RCC 7860 (cell line): ENCODE measurements around the gene GLDN.
"Not testable (repeated sequence)": the region's sequence is repeated elsewhere in the genome, so short reads cannot be mapped to it uniquely, and the experiment has no call there.

Experiments used
- DNase-seq: peaks from one replicate; pipeline ENCODE4 v3.0.0-alpha.2; 2015; ENCODE audit warnings: low spot score
- FAIRE-seq: peaks from 2 replicates; lab custom pipeline; 2012; peaks lifted over from hg19 to GRCh38; lab: Jason Lieb, UNC

The GLDN gene

DNA sequence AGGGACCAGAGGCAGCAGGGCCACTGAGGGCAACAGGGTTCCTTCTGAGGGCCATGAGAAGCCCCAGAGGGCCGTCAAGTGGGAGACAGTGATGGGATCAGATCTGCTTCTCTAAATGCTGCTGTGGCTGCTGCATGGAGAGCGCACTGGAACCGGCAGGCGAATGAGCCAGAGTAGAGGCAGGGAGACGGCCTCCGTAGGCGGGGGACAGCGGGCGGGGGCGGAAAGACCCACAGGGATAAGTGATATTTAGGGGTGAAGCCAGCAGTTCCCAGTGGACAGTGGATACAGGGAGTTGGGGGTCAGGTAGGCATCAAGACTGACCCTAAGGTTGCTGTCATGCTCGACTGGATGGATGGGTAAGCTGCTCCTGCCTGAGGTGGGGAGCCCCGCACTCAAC, 45.0 kb downstream of the GLDN start:
- FAIRE-seq: no peak
- no peak for DNase-seq

DNA sequence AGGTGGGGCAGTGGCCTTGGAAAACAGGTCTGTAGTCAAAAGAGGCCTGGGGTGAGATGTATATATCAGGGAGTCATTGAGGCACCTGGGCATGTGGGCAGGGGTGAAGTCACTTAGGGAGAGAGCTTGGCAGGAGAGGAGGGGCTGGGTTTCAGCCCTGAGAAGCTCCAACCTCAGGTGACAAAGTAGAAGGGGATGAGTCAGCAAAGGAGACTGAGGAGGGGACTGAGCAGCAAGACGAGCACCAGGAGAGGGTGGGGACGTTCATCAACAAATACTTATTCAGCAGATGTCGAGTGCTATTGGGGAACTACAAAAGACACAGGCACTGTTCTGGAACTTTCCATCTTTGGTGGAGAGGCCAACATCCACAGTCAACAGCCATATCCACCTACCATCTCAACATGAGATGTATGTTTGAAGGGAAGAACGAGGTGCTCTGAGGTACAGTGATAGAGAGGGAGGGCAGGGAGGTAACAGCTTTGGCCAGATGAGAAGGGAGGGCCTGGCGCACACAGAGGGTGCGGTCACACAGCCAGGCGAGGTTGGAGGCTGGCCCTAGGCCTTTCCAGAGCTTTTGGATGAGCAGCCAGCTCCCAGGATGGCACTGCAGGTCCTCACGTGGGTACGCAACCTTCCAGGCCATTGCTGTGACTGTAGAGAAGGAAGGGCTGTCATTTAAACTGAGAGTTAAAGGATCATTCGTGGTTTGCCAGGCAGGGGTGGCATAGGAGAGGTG, 45.7 kb downstream of the GLDN start:
- DNase-seq: no peak
- no peak for FAIRE-seq

DNA sequence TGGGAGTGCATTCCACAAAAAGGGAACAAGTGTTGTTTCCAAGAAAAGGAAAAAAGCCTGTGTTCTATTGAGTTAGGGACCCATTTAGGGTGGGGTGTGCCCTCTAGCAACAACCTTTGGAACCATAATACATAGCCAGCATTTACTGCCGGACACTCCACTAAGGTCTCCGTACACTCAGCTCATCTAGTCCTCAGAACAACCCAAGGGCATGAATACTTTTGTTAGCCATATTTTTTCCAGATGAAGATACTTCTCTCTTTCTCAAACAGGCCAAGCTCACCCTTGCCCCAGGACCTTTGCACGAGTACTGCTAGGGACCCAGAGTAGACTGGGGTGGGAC, 46.2 kb downstream of the GLDN start:
- FAIRE-seq (no peak), DNase-seq (no peak)

DNA sequence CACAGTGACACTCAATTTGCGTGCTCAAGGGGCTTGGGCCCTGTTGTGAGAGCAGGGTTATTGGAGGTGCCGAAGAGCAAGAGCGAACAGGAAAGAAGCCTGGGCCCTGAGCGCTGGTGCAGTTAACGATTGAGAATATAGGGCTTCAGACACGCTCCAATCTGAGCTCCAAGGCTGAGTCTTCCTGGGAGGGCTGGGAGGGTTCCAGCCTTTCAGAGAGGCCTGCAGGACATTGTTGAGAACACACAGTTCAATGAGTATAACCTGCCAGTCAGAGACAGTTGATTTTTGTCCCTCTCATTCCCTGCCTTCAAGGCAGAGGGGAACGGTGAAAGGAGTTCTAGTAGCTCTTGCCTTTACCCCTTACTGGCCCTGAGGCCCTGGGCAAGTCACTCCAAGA, 47.3 kb downstream of the GLDN start:
- DNase-seq (no peak), FAIRE-seq (no peak)

DNA sequence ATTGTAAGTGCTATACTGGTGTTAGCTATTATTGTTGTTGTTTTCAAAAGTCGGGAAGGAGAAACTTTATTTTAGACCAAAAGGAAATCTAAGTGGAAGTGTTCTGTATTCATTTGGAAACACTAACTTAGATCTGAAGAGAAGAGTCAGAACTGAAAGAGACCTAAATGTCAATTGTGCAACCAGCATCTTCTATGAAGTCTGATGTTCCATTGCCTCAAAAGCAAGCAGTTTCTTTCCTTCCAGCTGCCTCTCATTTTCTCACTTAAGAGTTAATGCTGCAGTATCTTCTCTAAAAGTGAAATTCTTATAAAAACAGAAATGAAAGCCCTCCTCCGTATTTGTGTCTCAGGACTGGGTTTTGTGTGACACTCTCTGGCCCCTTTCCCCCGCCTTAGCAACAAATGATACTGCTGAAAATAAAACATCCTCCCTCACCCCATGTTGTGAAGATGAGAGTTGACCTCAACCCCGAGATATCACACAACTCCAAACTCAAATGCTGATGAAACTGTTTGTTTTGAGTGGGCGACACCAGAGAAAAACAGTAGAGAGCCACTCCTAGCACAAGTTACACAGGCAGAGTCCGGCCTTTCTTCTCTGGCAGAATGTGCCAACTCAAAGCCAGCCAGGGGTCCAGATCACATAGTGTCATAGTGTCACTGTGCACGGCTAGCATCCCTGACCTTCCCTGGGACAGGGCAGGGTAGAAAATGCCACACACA, 48.9 kb downstream of the GLDN start:
- FAIRE-seq (no peak), DNase-seq (no peak)

DNA sequence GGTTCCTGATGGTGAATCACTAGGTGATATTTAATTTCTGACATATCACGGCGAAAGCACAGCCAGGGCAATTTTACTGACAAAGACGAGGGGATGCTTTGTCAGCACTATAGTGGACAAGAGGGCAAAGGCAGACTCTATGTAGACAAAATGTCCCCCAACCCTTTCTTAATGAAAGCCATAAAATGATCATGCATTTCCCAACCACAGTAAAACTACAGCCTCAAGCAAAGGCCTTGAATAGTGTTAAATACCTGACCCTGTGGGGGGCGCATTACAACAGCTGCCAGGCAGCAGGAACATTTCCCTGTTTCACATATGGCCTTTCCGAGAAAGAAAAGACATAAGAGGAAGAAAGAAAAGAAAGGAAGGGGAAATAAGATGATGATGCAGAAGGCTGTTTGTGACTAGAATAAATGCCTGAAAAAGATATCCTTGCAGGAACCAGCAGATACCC, 49.5 kb downstream of the GLDN start:
- no peak for FAIRE-seq
- no peak for DNase-seq

DNA sequence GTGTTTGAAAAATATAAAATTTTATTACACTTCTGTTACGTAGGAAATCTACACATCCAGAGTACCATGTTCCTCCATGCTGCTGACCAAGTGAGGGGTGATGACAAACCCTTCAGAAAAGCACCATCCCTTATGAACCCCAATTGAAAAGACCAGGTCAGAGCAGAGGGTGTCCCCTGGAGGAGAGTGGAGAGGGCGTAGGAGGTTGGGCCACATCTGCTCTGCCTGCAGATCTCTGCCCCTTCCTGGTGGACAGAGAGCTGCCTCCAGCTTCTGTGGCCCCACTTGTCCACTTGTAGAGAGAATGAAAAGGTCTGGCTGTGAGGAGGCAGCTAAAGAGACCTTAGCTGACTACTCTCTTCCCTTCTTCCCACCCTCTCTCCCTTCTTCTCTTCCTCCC, 55.5 kb downstream of the GLDN start:
- no peak for DNase-seq
- FAIRE-seq: no peak

DNA sequence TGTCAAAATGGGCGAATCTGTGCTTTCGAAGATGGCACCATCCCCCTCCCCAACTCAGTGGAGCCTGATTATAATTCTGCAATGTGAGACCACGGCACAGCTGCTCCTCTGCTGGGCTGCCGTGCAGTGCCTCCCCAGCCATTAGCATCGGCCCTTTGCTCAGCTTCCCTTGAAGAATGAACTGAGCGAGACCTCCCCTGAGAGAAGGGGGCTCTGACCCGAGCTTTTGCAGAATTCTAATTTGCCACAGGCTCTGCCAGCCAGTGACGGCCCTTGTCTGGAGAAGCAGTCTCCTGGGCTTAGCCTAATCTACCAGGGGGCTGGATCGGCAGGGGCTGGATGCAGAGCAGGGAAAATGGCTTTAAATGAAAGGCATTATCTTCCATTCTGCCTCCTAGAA, 57.2 kb downstream of the GLDN start:
- FAIRE-seq (no peak), DNase-seq (no peak)

DNA sequence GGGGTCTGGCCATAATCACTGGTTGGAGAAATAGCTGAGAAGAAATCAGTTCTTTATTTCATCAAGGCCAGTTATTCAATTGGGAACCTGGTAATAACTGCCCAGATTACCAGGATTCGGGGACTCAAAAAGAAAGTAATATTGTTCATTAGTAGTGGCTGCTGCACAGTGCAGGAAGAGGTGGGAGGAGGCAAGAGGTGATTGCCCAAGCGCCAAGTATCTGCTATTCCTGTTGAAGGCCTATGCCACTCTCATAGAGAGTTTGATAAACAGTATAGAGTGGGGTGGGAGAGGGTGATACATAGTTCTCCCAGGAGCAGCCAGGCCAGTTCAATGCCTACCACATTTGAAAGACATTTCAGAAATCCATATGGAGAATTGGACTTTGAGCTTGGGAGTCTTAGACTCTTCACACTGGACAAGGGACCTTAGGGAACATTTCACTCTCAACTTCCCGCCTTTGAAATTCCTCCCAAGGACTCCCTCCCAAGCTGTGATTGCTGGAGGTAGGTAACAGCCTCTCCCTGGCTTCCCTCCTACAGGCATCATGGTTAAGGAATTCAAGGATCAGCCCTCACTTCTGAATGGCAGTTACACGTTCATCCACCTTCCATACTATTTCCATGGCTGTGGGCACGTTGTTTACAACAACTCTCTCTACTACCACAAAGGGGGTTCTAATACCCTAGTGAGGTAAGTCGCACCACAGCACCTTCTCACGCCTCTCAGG, 59.8 kb downstream of the GLDN start:
- no peak for FAIRE-seq
- no peak for DNase-seq

DNA sequence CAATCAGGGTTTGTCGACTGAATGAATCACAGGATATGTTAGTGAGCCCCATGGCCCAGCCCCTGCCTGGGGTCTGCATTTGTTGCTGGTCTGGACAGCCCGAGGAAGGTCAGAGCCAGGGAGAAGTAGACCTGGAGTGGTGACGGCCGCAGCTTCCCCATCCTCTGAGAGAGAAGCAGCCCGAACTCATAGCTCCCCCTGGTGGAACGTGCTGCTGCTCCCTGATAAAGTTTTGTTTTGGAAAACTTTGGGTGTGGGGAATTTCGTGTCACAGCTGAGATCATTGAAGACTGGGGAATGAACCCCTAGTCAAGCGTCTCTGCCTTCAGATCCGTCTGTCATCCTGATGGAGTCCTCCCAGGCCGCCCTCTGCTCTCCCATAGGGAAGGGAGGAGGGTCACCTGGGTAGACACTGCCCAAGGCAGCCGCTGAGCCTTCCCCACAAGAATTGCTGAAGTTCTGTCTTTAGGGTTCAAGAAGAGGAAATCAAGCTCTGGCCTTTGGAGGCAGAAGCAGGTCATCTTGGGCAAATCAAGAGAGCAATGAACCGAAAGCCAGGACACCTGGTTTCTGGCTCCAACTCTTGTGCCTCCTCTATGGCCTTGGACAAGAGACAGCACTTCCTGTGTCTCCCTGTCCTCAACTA, 60.5 kb downstream of the GLDN start:
- DNase-seq: no peak
- no peak for FAIRE-seq

DNA sequence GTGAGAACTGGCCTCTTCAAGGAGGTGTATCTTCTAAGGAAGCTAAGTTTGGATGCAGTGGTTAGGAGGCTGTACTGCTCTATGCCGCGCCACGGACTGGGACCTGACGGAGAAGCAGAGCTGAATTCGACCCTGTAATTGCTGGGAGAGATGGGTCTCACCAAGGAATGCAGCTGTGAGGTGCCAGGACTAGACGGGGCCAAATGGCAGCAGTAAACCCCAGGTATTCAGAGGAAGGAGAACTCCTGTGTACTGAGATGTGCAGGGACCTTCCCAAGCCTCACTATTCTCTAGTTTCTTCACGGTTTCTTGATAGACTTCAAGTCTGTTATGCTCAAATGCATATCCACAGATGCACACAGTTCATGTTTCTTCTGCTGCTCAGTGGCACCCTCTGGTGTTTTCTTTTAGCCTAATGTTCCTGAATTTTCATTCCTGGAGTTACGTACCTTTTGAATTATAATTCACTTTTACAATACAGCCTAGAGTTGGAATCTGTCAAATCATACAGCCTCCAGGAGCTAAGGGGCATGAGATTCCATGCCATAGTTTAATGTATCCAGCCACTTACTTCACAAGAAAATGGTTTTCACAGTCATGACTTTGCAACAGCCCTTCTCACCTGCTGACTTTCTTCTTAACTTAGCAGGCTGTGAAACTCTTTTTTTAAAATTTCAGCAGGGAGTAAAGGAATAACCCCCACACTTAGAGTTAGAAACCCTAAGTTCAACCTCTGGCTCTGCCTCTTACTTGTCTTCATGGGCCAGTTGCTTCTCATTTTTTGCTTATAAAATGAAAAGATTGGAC, 61.8 kb downstream of the GLDN start:
- FAIRE-seq (no peak), DNase-seq (peak; percentile 15)

DNA sequence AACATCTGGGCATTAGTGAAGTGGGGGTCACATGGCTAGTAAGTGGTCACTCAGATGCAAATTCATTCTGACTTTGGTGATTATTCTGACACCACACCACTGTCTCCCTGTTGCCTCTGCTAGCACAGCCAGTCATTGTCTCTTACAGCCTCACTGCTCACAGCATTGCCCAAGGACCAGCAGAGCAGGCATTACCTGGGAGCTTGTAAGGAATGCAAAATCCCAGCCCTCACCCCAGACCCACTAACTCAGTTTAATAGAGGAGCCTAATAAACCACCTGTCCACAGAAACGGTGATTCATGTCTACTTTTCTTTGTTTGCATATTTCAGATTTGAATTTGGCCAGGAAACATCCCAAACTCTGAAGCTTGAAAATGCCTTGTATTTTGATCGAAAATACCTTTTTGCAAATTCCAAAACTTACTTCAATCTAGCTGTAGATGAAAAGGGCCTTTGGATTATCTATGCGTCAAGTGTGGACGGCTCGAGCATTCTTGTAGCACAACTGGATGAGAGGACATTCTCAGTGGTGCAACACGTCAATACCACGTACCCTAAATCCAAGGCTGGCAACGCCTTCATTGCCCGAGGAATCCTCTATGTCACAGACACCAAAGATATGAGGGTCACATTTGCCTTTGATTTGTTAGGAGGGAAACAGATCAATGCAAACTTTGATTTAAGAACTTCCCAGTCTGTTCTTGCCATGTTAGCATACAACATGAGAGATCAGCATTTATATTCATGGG, 62.7 kb downstream of the GLDN start:
- no peak for DNase-seq
- no peak for FAIRE-seq

DNA sequence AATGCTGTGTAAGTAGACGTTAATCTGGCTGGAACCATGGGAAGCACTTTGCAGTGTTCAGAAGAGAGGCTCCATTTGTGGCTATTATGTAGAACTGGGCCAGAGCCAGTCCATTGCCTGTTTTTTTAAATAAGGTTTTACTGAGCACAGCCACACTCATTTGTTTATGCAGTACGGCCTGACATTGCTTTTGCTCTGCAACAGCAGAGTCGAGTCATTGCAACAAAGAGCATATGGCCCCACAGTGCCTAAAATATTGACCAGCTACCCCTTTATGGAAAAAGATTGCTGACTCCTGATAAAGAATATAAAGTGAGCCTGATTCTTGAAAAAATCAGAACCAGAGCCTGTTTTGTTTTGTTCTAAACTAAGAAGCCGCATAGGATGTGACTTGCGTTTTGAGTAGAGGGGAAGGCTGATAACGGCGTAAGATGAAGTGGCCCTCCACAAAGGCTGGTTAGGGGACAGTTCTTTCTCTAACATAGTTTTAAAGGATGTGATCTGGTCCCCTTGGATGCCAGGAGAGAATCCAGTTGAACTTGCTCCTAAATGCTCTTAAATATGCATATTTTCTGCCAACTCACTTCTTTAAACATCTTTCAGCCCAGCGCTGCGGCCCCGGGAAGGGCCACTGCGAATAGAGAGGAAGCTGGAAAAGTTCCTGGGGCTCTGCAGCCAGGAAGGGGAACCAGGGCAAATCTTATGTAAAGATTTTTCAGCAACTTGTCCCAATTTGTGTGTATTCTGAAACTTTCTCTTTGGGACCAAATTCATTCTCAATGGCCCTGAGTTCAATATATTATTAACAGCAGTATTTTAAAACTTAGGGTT, 64.5 kb downstream of the GLDN start:
- DNase-seq (no peak), FAIRE-seq (no peak)

DNA sequence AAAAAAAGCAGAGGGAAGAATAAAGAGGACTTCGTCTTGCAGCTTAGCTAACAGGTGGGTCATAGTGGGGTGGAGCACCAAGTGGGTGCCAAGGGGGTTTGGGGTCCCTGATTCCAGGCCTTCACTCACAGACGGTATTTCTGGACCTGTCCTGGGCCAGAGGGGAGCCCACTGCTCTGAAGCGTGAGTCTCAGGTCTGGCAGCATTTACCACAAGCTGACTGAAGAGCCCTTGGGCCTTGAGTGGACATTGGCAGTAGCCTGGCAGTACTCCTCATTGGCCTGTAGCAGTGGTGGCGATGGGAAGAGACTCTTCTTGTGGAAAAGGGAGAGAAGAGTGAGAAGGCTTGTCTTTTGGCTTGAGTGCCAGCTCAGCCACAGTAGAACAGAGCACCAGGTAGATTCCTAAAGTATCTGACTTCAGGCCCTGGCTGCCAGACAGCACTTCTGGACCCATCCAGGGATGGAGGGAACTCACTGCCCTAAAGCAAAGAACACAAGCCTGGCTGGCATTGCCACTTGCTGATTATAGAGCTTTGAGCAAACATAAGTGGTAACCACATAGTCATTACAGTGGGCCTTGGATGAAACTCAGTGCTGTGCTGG, 72.9 kb downstream of the GLDN start:
- no peak for FAIRE-seq

DNA sequence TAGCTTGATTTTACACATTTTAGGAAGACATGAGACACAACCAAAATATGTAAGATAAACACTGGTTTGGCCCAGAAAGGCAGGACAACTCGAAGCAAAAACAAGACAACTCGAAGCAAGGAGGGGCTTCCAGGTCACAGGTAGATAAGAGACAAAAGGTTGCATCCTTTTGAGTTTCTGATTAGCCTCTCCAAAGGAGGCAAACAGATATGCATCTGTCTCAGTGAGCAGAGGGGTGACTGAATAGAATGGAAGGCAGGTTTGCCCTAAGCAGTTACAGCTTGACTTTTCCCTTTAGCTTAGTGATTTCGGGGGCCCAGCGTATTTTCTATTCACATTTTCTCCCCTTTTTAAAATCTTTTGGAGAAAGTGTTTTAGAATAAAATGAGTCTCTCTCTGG, 74.7 kb downstream of the GLDN start:
- no peak for DNase-seq
- no peak for FAIRE-seq

More for the DNA sequence above, 72.9 kb downstream of the GLDN start:
- DNase-seq: no peak

DNA sequence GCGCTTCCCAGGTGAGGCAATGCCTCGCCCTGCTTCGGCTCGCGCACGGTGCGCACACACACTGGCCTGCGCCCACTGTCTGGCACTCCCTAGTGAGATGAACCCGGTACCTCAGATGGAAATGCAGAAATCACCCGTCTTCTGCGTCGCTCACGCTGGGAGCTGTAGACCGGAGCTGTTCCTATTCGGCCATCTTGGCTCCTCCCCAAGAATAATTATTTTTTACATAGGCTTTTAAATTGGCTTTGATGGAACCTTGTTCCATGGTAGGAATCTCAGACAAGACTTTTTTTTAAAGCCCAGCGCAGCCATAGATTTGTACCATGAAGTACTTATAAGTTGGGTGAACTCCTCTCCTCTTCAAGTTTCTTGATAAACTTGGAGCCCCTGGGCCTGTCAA, 81.6 kb downstream of the GLDN start:
- DNase-seq, FAIRE-seq: not testable (repeated sequence)

DNA sequence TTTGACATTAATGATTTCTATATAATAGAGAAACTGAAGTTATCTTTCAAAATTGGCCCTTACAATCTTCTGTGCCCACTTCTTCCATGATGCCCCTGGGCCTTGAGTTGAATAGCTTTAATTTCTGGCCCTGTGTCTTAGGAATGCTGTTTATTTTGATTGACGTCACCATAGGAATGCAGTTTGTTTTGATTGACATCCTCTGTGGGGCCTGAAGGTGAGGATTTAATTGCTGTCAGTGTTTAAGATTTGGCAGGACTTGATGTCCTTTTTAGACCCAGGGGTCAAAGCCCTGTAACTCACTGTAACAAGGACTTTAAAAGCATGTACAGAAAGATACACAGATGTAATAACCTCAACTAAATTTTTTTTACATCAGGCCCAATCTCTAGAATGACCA, 83.3 kb downstream of the GLDN start:
- FAIRE-seq: no peak
- DNase-seq: no peak

DNA sequence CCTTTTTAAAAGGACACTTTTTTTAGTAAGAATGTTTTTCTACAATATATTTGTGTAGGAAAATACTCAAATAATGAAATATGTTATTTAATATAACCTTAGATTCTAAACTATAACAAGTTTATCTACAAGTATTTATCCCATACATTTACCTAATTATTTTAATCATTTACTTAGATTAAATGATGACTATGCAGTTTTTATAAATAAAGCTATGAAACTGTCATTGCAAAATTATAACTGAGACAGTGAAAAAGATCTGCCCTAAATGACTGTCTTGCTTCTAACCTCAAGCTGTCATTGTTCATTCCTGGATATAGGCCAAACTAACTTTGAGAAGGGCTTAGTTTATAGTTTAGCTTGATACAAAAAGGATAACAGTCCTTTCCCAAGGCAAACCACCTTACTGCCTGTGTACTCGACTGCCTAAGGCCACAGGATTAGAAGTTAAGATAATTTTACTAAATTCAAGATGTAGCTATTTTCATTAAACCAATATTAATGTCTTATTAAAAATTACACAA, 84.1 kb downstream of the GLDN start:
- no peak for DNase-seq
- FAIRE-seq: peak; percentile 14
